Spleen (tissue), 11 donors: ENCODE measurements around the gene LENEP. TPM values are rescaled to one million over a fixed set of nuclear protein-coding genes. Genes with fewer than 3 reads are reported as not detected.

Source experiments
- DNase-seq: peaks from one replicate; pipeline ENCODE4 v3.0.0-alpha.2; 2020
- H3K27ac ChIP-seq, 8 donors: fragments of 200-600 bp; sonication (generic) in 7 of 8; 1 replicate in 4 of 8; 2 replicates in 4 of 8; pipeline versions ENCODE4 v1.5.0 to v1.8.0; 2016 to 2021; ENCODE audit warnings: inconsistent platforms in 4 of 8, mild to moderate bottlenecking in 4 of 8, moderate library complexity in 1 of 8
- H3K27me3 ChIP-seq, 7 donors: fragments of 200-600 bp; sonication (generic) in 6 of 7; replicated peaks in 1 of 7; 1 replicate in 4 of 7; 2 replicates in 3 of 7; pipeline versions ENCODE4 v1.5.0 to v1.8.0; 2016 to 2021; ENCODE audit warnings: inconsistent platforms in 3 of 7, mild to moderate bottlenecking in 1 of 7
- H3K36me3 ChIP-seq, 6 donors: fragments of 200-600 bp; sonication (generic) in 5 of 6; 1 replicate in 4 of 6; 2 replicates in 2 of 6; pipeline versions ENCODE4 v1.5.0 to v1.8.0; 2016 to 2021; ENCODE audit warnings: inconsistent platforms in 2 of 6
- H3K4me1 ChIP-seq, 6 donors: fragments of 200-600 bp; sonication (generic) in 5 of 6; 1 replicate in 3 of 6; 2 replicates in 3 of 6; pipeline versions ENCODE4 v1.5.0 to v1.8.0; 2016 to 2021; ENCODE audit warnings: inconsistent platforms in 3 of 6
- H3K4me3 ChIP-seq, 8 donors: fragments of 200-600 bp; sonication (generic) in 7 of 8; 1 replicate in 4 of 8; 2 replicates in 4 of 8; pipeline versions ENCODE4 v1.5.0 to v1.8.0; 2016 to 2021; ENCODE audit warnings: inconsistent platforms in 4 of 8, mild to moderate bottlenecking in 4 of 8, moderate library complexity in 2 of 8
- H3K9me3 ChIP-seq, 8 donors: fragments of 200-600 bp; sonication (generic) in 7 of 8; 1 replicate in 4 of 8; 2 replicates in 4 of 8; pipeline versions ENCODE4 v1.5.0 to v1.8.0; 2016 to 2021; ENCODE audit warnings: inconsistent platforms in 4 of 8
- CTCF ChIP-seq, 11 experiments: fragments of 200-600 bp in 7 of 11; fragments of 450-650 bp in 4 of 11; sonication (generic) in 4 of 11; IDR thresholded peaks in 8 of 11; conservative IDR thresholded peaks in 3 of 11; 1 replicate in 7 of 11; 2 replicates in 4 of 11; pipeline versions ENCODE4 v1.4.0 to v1.8.0; 2016 to 2021; ENCODE audit warnings: antibody characterized with exemption in 11 of 11, inconsistent platforms in 4 of 11, mild to moderate bottlenecking in 1 of 11
- POLR2A ChIP-seq, 3 donors: fragments of 450-650 bp; IDR thresholded peaks; one replicate each; pipeline ENCODE4 v1.5.1; 2017; ENCODE audit warnings: antibody characterized with exemption in 3 of 3, mild to moderate bottlenecking in 1 of 3
- POLR2AphosphoS5 ChIP-seq, 3 donors: sonication (generic); formaldehyde crosslinking; IDR thresholded peaks; one replicate each; pipeline ENCODE4 v1.5.1; 2017; ENCODE audit warnings: antibody characterized with exemption in 3 of 3
- WGBS, 5 donors: extraction: QIAGEN DNeasy Blood & Tissue Kit in 3 of 5; methylation state at CpG; one replicate each; pipeline versions ENCODE4 v1.1.5 to v1.1.7; 2013 to 2018; 5-methylcytosine and 5-hydroxymethylcytosine counted together
- intact Hi-C: fragments of 100-400 bp; cut with DNase I; formaldehyde crosslinking; loops from one replicate; pipeline ENCODE4 v1.15.0; 2023; ENCODE audit warnings: low total_unique reads
- polyA plus RNA-seq, 3 donors: library from polyadenylated mRNA; stranded (reverse); fragments of 200-250 nt; gene quantifications; one replicate each; pipeline ENCODE4 v1.2.1, GENCODE V29; 2013
- total RNA-seq, 7 donors: library from RNA; depleted of rRNA in 3 of 7; stranded (reverse); fragments of >200 nt in 3 of 7; fragmentation: NEBNext Ultra II Directional in 4 of 7; extraction: Animal tissue kit (Norgen Biotek cat#: 25700) in 4 of 7; gene quantifications; one replicate each; pipeline versions ENCODE4 v1.1.0 to v1.2.1, GENCODE V29; 2016 to 2021
- donor health status: healthy with polysubstance abuse.
- donor health status: DM: no; HTN: no; CAD: no; lungs with moderate emphysema.
- donor health status: DM: no; HTN: no; CAD: no.
- donor health status: Bipolar disorder and iron deficiency.
- donor health status: healthy.
- donor health status: DM: no; HTN: no; CAD: no.
- donor health status: DM: yes; HTN: yes; CAD: no.

LENEP gene
- total and polyA plus RNA-seq, 10 donors: 0.60 TPM; not detected in 9

GRCh38 chr1:154962795-154963330, 30.5 kb upstream of the LENEP start:
- H3K27ac ChIP-seq: peak overlapping the region; percentile 85 to 99 (median 98)
- H3K9me3 ChIP-seq: no peaks in the 10 kb centered on the region
- peaks cover 3 to 75% (median 66%) of the 10 kb centered on the region in 6 donors for H3K36me3 ChIP-seq
- H3K4me3 ChIP-seq: peak overlapping the region in 6 of 8 donors; percentile 9 to 97 (median 84)
- WGBS, 5 donors: 63 to 81% (median 72%) methylated on average over 6 of the region's 6 CpGs
- H3K4me1 ChIP-seq: peaks cover 23 to 95% (median 65%) of the 10 kb centered on the region in 6 donors
- TF ChIP-seq POLR2AphosphoS5 (IDR thresholded peaks at IDR 0.05) (no peak), POLR2A (IDR thresholded peaks at IDR 0.05) (no peak), CTCF (IDR thresholded peaks at IDR 0.05 in 8 of 11, conservative IDR thresholded peaks at IDR 0.05 in 3 of 11) (no peak)
- H3K27me3 ChIP-seq: no peaks in the 10 kb centered on the region
- DNase-seq: peak; percentile 77
- intact Hi-C loops: loop anchor here (5.0 kb wide), 1 partner anchor 39 kb away; the partner anchor contains the start of gene ZBTB7B

- intact Hi-C loops: loop anchor here (5.0 kb wide), 1 partner anchor 39 kb away; the partner anchor contains the start of gene ZBTB7B
- 82 to 88% (median 86%) methylated on average over 8 of the region's 8 CpGs for WGBS, 5 donors
Measured at GRCh38 chr1:154963643-154964042, 29.7 kb upstream of the LENEP start.

GRCh38 chr1:154964359-154964758, 29.0 kb upstream of the LENEP start:
- TF ChIP-seq POLR2AphosphoS5 (IDR thresholded peaks at IDR 0.05): no peak
- no peak for TF ChIP-seq POLR2A (IDR thresholded peaks at IDR 0.05)
- no peak for TF ChIP-seq CTCF (IDR thresholded peaks at IDR 0.05 in 8 of 11, conservative IDR thresholded peaks at IDR 0.05 in 3 of 11)
- WGBS, 5 donors: 82 to 92% (median 87%) methylated on average over 6 of the region's 6 CpGs
- intact Hi-C loops: loop anchor here (5.0 kb wide), 1 partner anchor 38 kb away; the partner anchor contains the start of gene ZBTB7B
- H3K27me3 ChIP-seq: no peaks in the 10 kb centered on the region
- H3K36me3 ChIP-seq: peaks cover 3 to 75% (median 64%) of the 10 kb centered on the region in 6 donors
- peak overlapping the region in 2 of 8 donors; percentile 96 to 99 for H3K27ac ChIP-seq
- H3K4me1 ChIP-seq: peaks cover 30 to 95% (median 73%) of the 10 kb centered on the region in 6 donors
- no peak overlapping the region for H3K4me3 ChIP-seq
- H3K9me3 ChIP-seq: no peaks in the 10 kb centered on the region
- DNase-seq: no peak

More at GRCh38 chr1:154963643-154964042, 29.7 kb upstream of the LENEP start:
- peaks cover 3 to 75% (median 67%) of the 10 kb centered on the region in 6 donors for H3K36me3 ChIP-seq
- DNase-seq: peak; percentile 28
- H3K4me1 ChIP-seq: peaks cover 26 to 95% (median 70%) of the 10 kb centered on the region in 6 donors
- TF ChIP-seq POLR2A (IDR thresholded peaks at IDR 0.05) (no peak), POLR2AphosphoS5 (IDR thresholded peaks at IDR 0.05) (no peak), CTCF (IDR thresholded peaks at IDR 0.05 in 8 of 11, conservative IDR thresholded peaks at IDR 0.05 in 3 of 11) (no peak)
- H3K4me3 ChIP-seq: no peak overlapping the region
- H3K27me3 ChIP-seq: no peaks in the 10 kb centered on the region
- H3K27ac ChIP-seq: peak overlapping the region in 3 of 8 donors; percentile 96 to 99 (median 98)
- H3K9me3 ChIP-seq: no peaks in the 10 kb centered on the region

- DNase-seq: peak; percentile 66
- no peak overlapping the region for H3K4me3 ChIP-seq
- H3K36me3 ChIP-seq: peaks cover 3 to 79% (median 60%) of the 10 kb centered on the region in 6 donors
- H3K27ac ChIP-seq: peak overlapping the region in 4 of 8 donors; percentile 0 to 99 (median 58)
- TF ChIP-seq CTCF (IDR thresholded peaks at IDR 0.05 in 8 of 11, conservative IDR thresholded peaks at IDR 0.05 in 3 of 11) (no peak), POLR2A (IDR thresholded peaks at IDR 0.05) (no peak), POLR2AphosphoS5 (IDR thresholded peaks at IDR 0.05) (no peak)
- intact Hi-C loops: no loop called here
- H3K4me1 ChIP-seq: peaks cover 22 to 95% (median 73%) of the 10 kb centered on the region in 6 donors
- no peaks in the 10 kb centered on the region for H3K27me3 ChIP-seq
- 82 to 93% (median 91%) methylated on average over 5 to 7 of the region's 7 CpGs for WGBS, 5 donors
- H3K9me3 ChIP-seq: no peaks in the 10 kb centered on the region
Measured at GRCh38 chr1:154966111-154966510, 27.3 kb upstream of the LENEP start.
